ENCODE results near the gene SLC15A3. TPM values are rescaled to one million over a fixed set of nuclear protein-coding genes. Genes with fewer than 3 reads are reported as not detected.
A peak's percentile ranks its signal among the peaks of the same experiment; 100 is the strongest.

The SLC15A3 gene
- total and polyA plus RNA-seq, 8 donors, result 13.8 to 96.4 (median 18.2) TPM

GRCh38 chr11:60928563-60929001 is 23.4 kb downstream of the SLC15A3 start:
- TF ChIP-seq, protein P1, sequence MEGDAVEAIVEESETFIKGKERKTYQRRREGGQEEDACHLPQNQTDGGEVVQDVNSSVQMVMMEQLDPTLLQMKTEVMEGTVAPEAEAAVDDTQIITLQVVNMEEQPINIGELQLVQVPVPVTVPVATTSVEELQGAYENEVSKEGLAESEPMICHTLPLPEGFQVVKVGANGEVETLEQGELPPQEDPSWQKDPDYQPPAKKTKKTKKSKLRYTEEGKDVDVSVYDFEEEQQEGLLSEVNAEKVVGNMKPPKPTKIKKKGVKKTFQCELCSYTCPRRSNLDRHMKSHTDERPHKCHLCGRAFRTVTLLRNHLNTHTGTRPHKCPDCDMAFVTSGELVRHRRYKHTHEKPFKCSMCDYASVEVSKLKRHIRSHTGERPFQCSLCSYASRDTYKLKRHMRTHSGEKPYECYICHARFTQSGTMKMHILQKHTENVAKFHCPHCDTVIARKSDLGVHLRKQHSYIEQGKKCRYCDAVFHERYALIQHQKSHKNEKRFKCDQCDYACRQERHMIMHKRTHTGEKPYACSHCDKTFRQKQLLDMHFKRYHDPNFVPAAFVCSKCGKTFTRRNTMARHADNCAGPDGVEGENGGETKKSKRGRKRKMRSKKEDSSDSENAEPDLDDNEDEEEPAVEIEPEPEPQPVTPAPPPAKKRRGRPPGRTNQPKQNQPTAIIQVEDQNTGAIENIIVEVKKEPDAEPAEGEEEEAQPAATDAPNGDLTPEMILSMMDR (IDR thresholded peaks at IDR 0.05), result no peak
- ATAC-seq, result no peak
- intact Hi-C loops (cut with DNase I), result no loop called here
- Histone ChIP-seq H3K36me3 (no peaks in the 10 kb centered on the region), H3K4me1 (peaks cover 9 to 26% of the 10 kb centered on the region in 2 donors), H3K27ac (no peak overlapping the region), H3K4me3 (no peak overlapping the region), H3K9me3 (no peaks in the 10 kb centered on the region), H3K27me3 (peaks cover 9 to 53% of the 10 kb centered on the region in 2 donors)
- peak in 1 of 4 donors; percentile 26 for DNase-seq

DNA sequence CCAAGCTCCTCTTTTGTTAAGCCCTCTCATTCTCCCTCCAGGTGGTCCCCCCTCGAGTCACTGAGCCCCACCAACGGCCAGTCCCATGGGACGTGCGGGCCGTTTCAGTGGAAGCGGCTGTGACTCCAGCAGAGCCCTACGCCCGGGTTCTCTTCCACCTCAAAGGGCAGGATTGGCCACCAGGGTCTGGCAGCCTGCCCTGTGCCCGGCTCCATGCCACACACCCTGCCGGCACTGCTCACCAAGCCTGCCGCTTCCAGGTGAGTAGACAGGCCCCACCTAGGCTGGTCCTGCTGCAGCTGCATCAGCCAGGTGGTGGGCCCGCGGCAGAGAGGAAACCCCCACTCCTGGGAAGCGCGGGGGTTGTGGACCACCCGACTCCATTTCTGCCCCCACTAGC is 24.4 kb downstream of the SLC15A3 start:
- TF ChIP-seq, protein P1 (IDR thresholded peaks at IDR 0.05), result no peak

GRCh38 chr11:60927061-60927592 is 24.8 kb downstream of the SLC15A3 start:
- H3K9me3 ChIP-seq, result no peaks in the 10 kb centered on the region
- peaks cover 0 to 14% of the 10 kb centered on the region in 2 donors for H3K36me3 ChIP-seq
- peaks cover 9 to 59% of the 10 kb centered on the region in 2 donors for H3K27me3 ChIP-seq
- H3K27ac ChIP-seq, result no peak overlapping the region
- TF ChIP-seq, protein P1 (IDR thresholded peaks at IDR 0.05), result no peak
- peaks cover 9 to 26% of the 10 kb centered on the region in 2 donors for H3K4me1 ChIP-seq
- intact Hi-C loops (cut with DNase I), result no loop called here
- DNase-seq, result peak in 1 of 4 donors; percentile 31
- ATAC-seq, result no peak
- no peak overlapping the region for H3K4me3 ChIP-seq

More for the DNA sequence above, 24.4 kb downstream of the SLC15A3 start:
- no peak overlapping the region for H3K4me3 ChIP-seq
- peak in 1 of 4 donors; percentile 17 for DNase-seq
- ATAC-seq, result no peak
- H3K27ac ChIP-seq, result no peak overlapping the region
- intact Hi-C loops (cut with DNase I), result no loop called here
- H3K9me3 ChIP-seq, result no peaks in the 10 kb centered on the region
- H3K4me1 ChIP-seq, result peaks cover 9 to 26% of the 10 kb centered on the region in 2 donors
- H3K36me3 ChIP-seq, result peaks cover 0 to 9% of the 10 kb centered on the region in 2 donors
- peaks cover 9 to 59% of the 10 kb centered on the region in 2 donors for H3K27me3 ChIP-seq

DNA sequence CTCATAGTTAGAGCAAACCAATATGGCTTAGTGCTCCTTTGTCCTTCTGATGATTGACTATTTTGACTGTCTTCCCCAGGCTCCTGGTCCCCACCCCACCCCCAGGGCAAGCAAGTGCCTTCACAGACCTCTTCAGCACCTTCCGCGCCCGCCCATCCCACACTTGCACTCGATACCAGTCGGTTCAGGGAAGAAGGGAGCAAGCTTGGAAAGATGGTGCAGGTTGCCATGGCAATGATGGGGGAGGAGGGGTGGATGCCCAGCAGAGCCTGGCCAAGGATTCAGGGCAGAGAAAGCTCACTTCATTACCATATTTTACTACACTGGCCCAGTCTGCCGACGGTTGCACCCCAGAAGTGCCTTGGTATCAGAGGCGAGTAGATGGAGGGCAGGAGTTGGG is 25.5 kb downstream of the SLC15A3 start:
- ATAC-seq, result no peak
- Histone ChIP-seq H3K36me3 (peaks cover 0 to 20% of the 10 kb centered on the region in 2 donors), H3K9me3 (no peaks in the 10 kb centered on the region), H3K4me1 (peaks cover 9 to 26% of the 10 kb centered on the region in 2 donors), H3K27me3 (peaks cover 9 to 59% of the 10 kb centered on the region in 2 donors), H3K4me3 (no peak overlapping the region), H3K27ac (no peak overlapping the region)
- DNase-seq, result peak in 1 of 4 donors; percentile 30
- intact Hi-C loops (cut with DNase I), result no loop called here
- TF ChIP-seq, protein P1 (IDR thresholded peaks at IDR 0.05), result no peak

DNA sequence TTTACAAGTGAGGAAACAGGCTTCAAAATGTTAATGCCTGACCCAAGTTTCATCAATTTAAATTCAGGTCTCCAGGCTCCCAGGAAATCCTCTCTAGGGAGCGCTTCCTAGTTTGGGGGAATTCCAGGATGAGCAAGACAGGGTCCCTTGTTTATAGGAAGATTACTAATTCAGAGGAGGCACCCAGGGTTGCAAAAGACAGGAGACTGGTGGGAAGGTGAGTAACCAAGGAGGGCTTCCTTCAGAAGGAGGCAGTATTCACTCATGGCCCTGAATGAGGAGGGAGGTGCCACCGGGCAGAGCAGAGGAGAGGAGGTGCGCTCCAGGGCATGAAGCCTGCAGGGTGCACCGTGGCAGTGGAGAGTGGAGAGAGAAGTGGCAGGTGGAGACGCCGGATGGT is 26.1 kb downstream of the SLC15A3 start:
- H3K36me3 ChIP-seq, result peaks cover 0 to 26% of the 10 kb centered on the region in 2 donors
- no peak overlapping the region for H3K27ac ChIP-seq
- no peak overlapping the region for H3K4me3 ChIP-seq
- ATAC-seq (peak; percentile 7), DNase-seq (peak in 1 of 4 donors; percentile 27)
- H3K27me3 ChIP-seq, result peaks cover 9 to 59% of the 10 kb centered on the region in 2 donors
- H3K4me1 ChIP-seq, result peaks cover 9 to 26% of the 10 kb centered on the region in 2 donors
- no peaks in the 10 kb centered on the region for H3K9me3 ChIP-seq
- TF ChIP-seq, protein P1 (IDR thresholded peaks at IDR 0.05), result no peak
- intact Hi-C loops (cut with DNase I), result no loop called here

Measured in left lung (tissue), 10 donors.